ENCODE data around the gene DNAJC7. TPM values are rescaled to one million over a fixed set of nuclear protein-coding genes. Genes with fewer than 3 reads are reported as not detected.

The DNAJC7 gene
- total RNA-seq, 1 experiment from 2014 or later = 72.0 TPM

GRCh38 chr17:41957869-41958439, 59.3 kb downstream of the DNAJC7 start:
- no peak overlapping the region for H3K27ac ChIP-seq (ENCODE audit: low read length)
- no peak for TF ChIP-seq POLR2AphosphoS5 (IDR thresholded peaks at IDR 0.05; ENCODE audit: low read depth, low read length)
- TF ChIP-seq, protein P1, sequence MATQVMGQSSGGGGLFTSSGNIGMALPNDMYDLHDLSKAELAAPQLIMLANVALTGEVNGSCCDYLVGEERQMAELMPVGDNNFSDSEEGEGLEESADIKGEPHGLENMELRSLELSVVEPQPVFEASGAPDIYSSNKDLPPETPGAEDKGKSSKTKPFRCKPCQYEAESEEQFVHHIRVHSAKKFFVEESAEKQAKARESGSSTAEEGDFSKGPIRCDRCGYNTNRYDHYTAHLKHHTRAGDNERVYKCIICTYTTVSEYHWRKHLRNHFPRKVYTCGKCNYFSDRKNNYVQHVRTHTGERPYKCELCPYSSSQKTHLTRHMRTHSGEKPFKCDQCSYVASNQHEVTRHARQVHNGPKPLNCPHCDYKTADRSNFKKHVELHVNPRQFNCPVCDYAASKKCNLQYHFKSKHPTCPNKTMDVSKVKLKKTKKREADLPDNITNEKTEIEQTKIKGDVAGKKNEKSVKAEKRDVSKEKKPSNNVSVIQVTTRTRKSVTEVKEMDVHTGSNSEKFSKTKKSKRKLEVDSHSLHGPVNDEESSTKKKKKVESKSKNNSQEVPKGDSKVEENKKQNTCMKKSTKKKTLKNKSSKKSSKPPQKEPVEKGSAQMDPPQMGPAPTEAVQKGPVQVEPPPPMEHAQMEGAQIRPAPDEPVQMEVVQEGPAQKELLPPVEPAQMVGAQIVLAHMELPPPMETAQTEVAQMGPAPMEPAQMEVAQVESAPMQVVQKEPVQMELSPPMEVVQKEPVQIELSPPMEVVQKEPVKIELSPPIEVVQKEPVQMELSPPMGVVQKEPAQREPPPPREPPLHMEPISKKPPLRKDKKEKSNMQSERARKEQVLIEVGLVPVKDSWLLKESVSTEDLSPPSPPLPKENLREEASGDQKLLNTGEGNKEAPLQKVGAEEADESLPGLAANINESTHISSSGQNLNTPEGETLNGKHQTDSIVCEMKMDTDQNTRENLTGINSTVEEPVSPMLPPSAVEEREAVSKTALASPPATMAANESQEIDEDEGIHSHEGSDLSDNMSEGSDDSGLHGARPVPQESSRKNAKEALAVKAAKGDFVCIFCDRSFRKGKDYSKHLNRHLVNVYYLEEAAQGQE (IDR thresholded peaks at IDR 0.05; ENCODE audit: insufficient read depth in 1 of 2, low read depth in 2 of 2, low read length in 1 of 2) = no peak
- no peak for TF ChIP-seq CTCF (IDR thresholded peaks at IDR 0.05)
- TF ChIP-seq SIN3A (IDR thresholded peaks at IDR 0.05; ENCODE audit: borderline replicate concordance, insufficient read depth, low read depth, low read length) = no peak
- TF ChIP-seq TCF7L2 (IDR thresholded peaks at IDR 0.05; ENCODE audit: low read depth, low read length) = no peak
- ChIA-PET POLR2A (interaction anchor here (0.5 kb wide), 1 partner anchor 40 kb away, joined by 3 read pairs; no protein-coding TSS in a partner anchor), CTCF (interaction anchor here (1.0 kb wide), 1 partner anchor 27 kb away, joined by 3 read pairs; the partner anchor contains the start of gene ODAD4)
- H3K9me3 ChIP-seq (ENCODE audit: control insufficient read depth, insufficient read depth, low read depth, low read length) = no peaks in the 10 kb centered on the region
- no peaks in the 10 kb centered on the region for H3K36me3 ChIP-seq (ENCODE audit: control insufficient read depth, insufficient read depth, low read length)
- H3K4me1 ChIP-seq (ENCODE audit: control insufficient read depth, insufficient read depth, low read length) = peaks cover 3% of the 10 kb centered on the region
- in situ Hi-C loops (cut with HindIII; ENCODE audit: low pct_unique_long_range_greater_than_20kb, low sequenced_read_pairs) (no loop called here), intact Hi-C loops (cut with micrococcal nuclease; ENCODE audit: unreplicated experiment) (no loop called here)
- DNase-seq (ENCODE audit: low read depth, low spot score) (no peak), ATAC-seq (no peak)
- no peaks in the 10 kb centered on the region for H3K27me3 ChIP-seq (ENCODE audit: control insufficient read depth, insufficient read depth, low read length)
- H3K4me3 ChIP-seq (ENCODE audit: low read depth in 2 of 2, low read length in 2 of 2) = no peak overlapping the region
- BruUV-seq (replicated peaks) = no TSS peak

DNA sequence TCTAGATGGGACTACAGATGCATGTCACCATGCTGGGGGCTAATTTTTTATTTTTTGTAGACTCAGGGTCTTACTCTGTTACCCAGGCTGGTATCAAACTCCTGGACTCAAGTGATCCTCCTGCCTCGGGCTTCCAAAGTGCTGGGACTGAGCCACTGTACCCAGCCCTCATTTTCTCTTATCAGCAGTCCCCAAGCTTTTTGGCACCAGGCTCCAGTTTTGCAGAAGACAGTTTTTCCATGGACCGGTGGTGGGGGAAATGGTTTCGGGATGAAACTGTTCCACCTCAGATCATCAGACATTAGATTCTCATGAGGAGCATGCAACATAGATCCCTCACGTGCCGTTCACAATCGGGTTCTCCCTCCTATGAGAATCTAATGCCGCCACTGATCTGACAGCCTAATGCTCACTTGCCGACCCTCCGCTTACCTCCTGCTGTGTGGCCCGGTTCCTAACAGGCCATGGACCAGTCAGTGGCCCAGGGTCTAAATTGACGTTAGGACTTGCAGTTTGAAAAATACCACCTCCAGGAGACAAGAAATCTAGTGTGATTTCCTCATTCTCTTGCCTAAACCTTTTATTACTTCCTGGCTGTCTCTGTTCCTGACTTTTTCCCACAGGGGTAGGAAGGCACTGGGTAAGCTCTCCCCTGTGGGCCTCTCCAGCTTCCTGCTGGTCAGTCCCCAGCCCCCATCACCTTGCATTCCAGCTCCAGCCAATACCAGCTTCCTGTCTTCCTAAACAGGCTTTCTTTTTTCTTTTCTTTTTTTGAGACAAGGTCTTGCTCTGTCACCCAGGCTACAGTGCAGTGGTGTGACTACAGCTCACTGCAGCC, 60.0 kb downstream of the DNAJC7 start:
- H3K27ac ChIP-seq (ENCODE audit: low read length) = no peak overlapping the region
- no peak for TF ChIP-seq SIN3A (IDR thresholded peaks at IDR 0.05; ENCODE audit: borderline replicate concordance, insufficient read depth, low read depth, low read length)
- TF ChIP-seq POLR2AphosphoS5 (IDR thresholded peaks at IDR 0.05; ENCODE audit: low read depth, low read length) = no peak
- no peak for TF ChIP-seq TCF7L2 (IDR thresholded peaks at IDR 0.05; ENCODE audit: low read depth, low read length)
- TF ChIP-seq, protein P1 (IDR thresholded peaks at IDR 0.05; ENCODE audit: insufficient read depth in 1 of 2, low read depth in 2 of 2, low read length in 1 of 2) = no peak
- no peak for TF ChIP-seq CTCF (IDR thresholded peaks at IDR 0.05)
- H3K36me3 ChIP-seq (ENCODE audit: control insufficient read depth, insufficient read depth, low read length) = no peaks in the 10 kb centered on the region
- no peak overlapping the region for H3K4me3 ChIP-seq (ENCODE audit: low read depth in 2 of 2, low read length in 2 of 2)
- no TSS peak for BruUV-seq (replicated peaks)
- intact Hi-C loops (cut with micrococcal nuclease; ENCODE audit: unreplicated experiment) = no loop called here
- in situ Hi-C loops (cut with HindIII; ENCODE audit: low pct_unique_long_range_greater_than_20kb, low sequenced_read_pairs) = no loop called here
- H3K9me3 ChIP-seq (ENCODE audit: control insufficient read depth, insufficient read depth, low read depth, low read length) = no peaks in the 10 kb centered on the region
- ChIA-PET CTCF (interaction anchor here (1.0 kb wide), 1 partner anchor 27 kb away, joined by 3 read pairs; the partner anchor contains the start of gene ODAD4), POLR2A (no interaction called here)
- no peak for DNase-seq (ENCODE audit: low read depth, low spot score)
- H3K4me1 ChIP-seq (ENCODE audit: control insufficient read depth, insufficient read depth, low read length) = no peaks in the 10 kb centered on the region; the same call in 1 of the 2 replicates
- H3K27me3 ChIP-seq (ENCODE audit: control insufficient read depth, insufficient read depth, low read length) = no peaks in the 10 kb centered on the region
- no peak for ATAC-seq
